Measurements from ENCODE around the gene DPH5.
"Not testable (repeated sequence)": the region's sequence is repeated elsewhere in the genome, so short reads cannot be mapped to it uniquely, and the experiment has no call there.

The DPH5 gene

GRCh38 chr1:101025657-101026429, at the start of gene DPH5:
DPH5 (minus strand) TSS chr1:101025784; CDS start chr1:101025443, 341 bp downstream.
- DNase-seq, result peak; percentile 88

GRCh38 chr1:101073836-101074235, 48.3 kb upstream of the DPH5 start:
- no peak for DNase-seq

GRCh38 chr1:101071470-101071891, 45.9 kb upstream of the DPH5 start:
- no peak for DNase-seq

GRCh38 chr1:101069158-101069557, 43.6 kb upstream of the DPH5 start:
- no peak for DNase-seq

- DNase-seq, result not testable (repeated sequence)
Measured at GRCh38 chr1:101066937-101067335, 41.4 kb upstream of the DPH5 start.

- no peak for DNase-seq
Measured at GRCh38 chr1:101066260-101066936, 40.8 kb upstream of the DPH5 start.

- no peak for DNase-seq
Measured at GRCh38 chr1:101065575-101065974, 40.0 kb upstream of the DPH5 start.

- no peak for DNase-seq
Measured at GRCh38 chr1:101064697-101065096, 39.1 kb upstream of the DPH5 start.

- DNase-seq, result no peak
Measured at GRCh38 chr1:101060992-101061391, 35.4 kb upstream of the DPH5 start.

- no peak for DNase-seq
Measured at GRCh38 chr1:101059945-101060542, 34.5 kb upstream of the DPH5 start.

- DNase-seq, result no peak
Measured at GRCh38 chr1:101055623-101056022, 30.0 kb upstream of the DPH5 start.

- DNase-seq, result no peak
Measured at GRCh38 chr1:101051688-101052638, 26.4 kb upstream of the DPH5 start.

GRCh38 chr1:101050869-101051268, 25.3 kb upstream of the DPH5 start:
- no peak for DNase-seq

GRCh38 chr1:101044749-101045148, 19.2 kb upstream of the DPH5 start:
- DNase-seq, result no peak

- DNase-seq, result no peak
Measured at GRCh38 chr1:101044259-101044658, 18.7 kb upstream of the DPH5 start.

- no peak for DNase-seq
Measured at GRCh38 chr1:101043776-101044175, 18.2 kb upstream of the DPH5 start.

GRCh38 chr1:101041300-101041699, 15.7 kb upstream of the DPH5 start:
- no peak for DNase-seq

- no peak for DNase-seq
Measured at GRCh38 chr1:101040666-101041065, 15.1 kb upstream of the DPH5 start.

GRCh38 chr1:101039245-101039644, 13.7 kb upstream of the DPH5 start:
- no peak for DNase-seq

- no peak for DNase-seq
Measured at GRCh38 chr1:101037316-101037715, 11.7 kb upstream of the DPH5 start.

GRCh38 chr1:101033017-101033416, 7.4 kb upstream of the DPH5 start:
- no peak for DNase-seq

GRCh38 chr1:101032129-101032528, 6.5 kb upstream of the DPH5 start:
- not testable (repeated sequence) for DNase-seq

GRCh38 chr1:101030881-101031280, 5.3 kb upstream of the DPH5 start:
- no peak for DNase-seq
